ENCODE results near the gene GPR65. TPM values are rescaled to one million over a fixed set of nuclear protein-coding genes. Genes with fewer than 3 reads are reported as not detected.

Gene GPR65
- total and polyA plus RNA-seq, 10 of the 15 experiments (the other 5 are each of a cell fraction or from before 2014, with no cell fraction given): 4.4 to 14.7 (median 9.4) TPM

DNA sequence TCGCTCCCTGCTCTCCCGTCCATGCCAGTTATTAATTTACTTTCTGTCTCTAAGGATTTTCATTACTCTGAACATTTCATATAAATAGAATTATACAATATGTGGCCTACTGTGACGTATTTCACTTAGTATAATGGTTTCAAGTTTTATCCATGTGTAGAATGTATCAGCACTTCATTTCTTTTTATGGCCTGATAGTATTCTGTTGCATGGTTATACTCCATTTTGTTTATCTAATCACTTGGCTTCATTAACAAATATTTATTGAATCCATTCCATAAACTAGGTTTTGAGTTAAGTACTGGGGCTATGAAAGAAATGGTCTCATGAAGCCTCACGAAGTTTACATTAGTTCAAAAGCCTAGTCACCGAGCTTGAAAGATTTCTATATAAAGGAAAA, 7.6 kb downstream of the GPR65 start:
- RAD21 ChIA-PET (ENCODE audit: unreplicated experiment): interaction anchor here (0.6 to 1.7 kb wide), 5 partner anchors 20 to 177 kb away, joined by 3 to 11 read pairs (median 3); partner anchors contain the start of gene GALC
- CTCF ChIA-PET: interaction anchor here (0.6 to 6.9 kb wide), 13 partner anchors 14 to 1051 kb away, joined by 3 to 68 read pairs (median 5); partner anchors contain the start of gene GALC
- BruUV-seq (replicated peaks): no TSS peak
- intact Hi-C loops (cut with micrococcal nuclease; ENCODE audit: unreplicated experiment): loop anchor here (10.0 kb wide), 1 partner anchor 372 kb away; the partner anchor contains the start of gene SPATA7
- H4K20me1 ChIP-seq (ENCODE audit: control insufficient read depth, insufficient read depth): no peaks in the 10 kb centered on the region
- in situ Hi-C loops (cut with MboI): no loop called here
- H3K27me3 ChIP-seq (replicated peaks in 1 of 2; ENCODE audit: control insufficient read depth in 2 of 2, insufficient read depth in 2 of 2, low read length in 1 of 2): no peaks in the 10 kb centered on the region
- POLR2A ChIA-PET: interaction anchor here (0.6 to 1.0 kb wide), 6 partner anchors 15 to 112 kb away, joined by 3 to 7 read pairs (median 4); partner anchors contain the start of gene GALC
- FAIRE-seq: no peak
- H3K4me2 ChIP-seq (ENCODE audit: control insufficient read depth, insufficient read depth): no peak overlapping the region
- no peak overlapping the region for H2AFZ ChIP-seq (ENCODE audit: control insufficient read depth, low read depth, low read length)
- no peak for ATAC-seq
- no peak for DNase-seq (ENCODE audit: low read depth, low spot score)
- no peaks in the 10 kb centered on the region for H3K9me3 ChIP-seq (replicated peaks; ENCODE audit: control insufficient read depth, insufficient read depth, low read length)
- H3K4me1 ChIP-seq (ENCODE audit: control insufficient read depth, insufficient read depth, low read length): no peaks in the 10 kb centered on the region
- 87% methylated on average over 5 of the region's 5 CpGs for WGBS (ENCODE audit: insufficient coverage, insufficient replicate concordance, low lambda C conversion rate, missing lambda C conversion rate)
- H3K79me2 ChIP-seq (ENCODE audit: control insufficient read depth, insufficient read depth, low read length): peaks cover 24% of the 10 kb centered on the region
- H3K4me3 ChIP-seq: no peak overlapping the region
- no peak for TF ChIP-seq SP1 (IDR thresholded peaks at IDR 0.05; ENCODE audit: low read depth, low read length)
- no peak for TF ChIP-seq GATAD2B (conservative IDR thresholded peaks at IDR 0.05; ENCODE audit: low read depth)
- no peak for TF ChIP-seq HDAC2 (IDR thresholded peaks at IDR 0.05)
- TF ChIP-seq RAD21 (IDR thresholded peaks at IDR 0.05; ENCODE audit: insufficient read depth, low read depth, low read length): no peak
- TF ChIP-seq SIN3A (IDR thresholded peaks at IDR 0.05; ENCODE audit: low read depth, low read length): no peak
- H3K27ac ChIP-seq (ENCODE audit: control insufficient read depth, insufficient read depth): no peak overlapping the region
- no peaks in the 10 kb centered on the region; a peak in 1 of 4 replicates for H3K36me3 ChIP-seq (ENCODE audit: control insufficient read depth in 2 of 2, insufficient read depth in 2 of 2, low read length in 1 of 2)
- SMC1A ChIA-PET (ENCODE audit: uncharacterized antibody, unreplicated experiment): interaction anchor here (0.6 to 4.8 kb wide), 10 partner anchors 9 to 222 kb away, joined by 3 to 43 read pairs (median 4); no protein-coding TSS in a partner anchor
- H3K9ac ChIP-seq (ENCODE audit: control insufficient read depth, insufficient read depth, low read length): no peak overlapping the region

DNA sequence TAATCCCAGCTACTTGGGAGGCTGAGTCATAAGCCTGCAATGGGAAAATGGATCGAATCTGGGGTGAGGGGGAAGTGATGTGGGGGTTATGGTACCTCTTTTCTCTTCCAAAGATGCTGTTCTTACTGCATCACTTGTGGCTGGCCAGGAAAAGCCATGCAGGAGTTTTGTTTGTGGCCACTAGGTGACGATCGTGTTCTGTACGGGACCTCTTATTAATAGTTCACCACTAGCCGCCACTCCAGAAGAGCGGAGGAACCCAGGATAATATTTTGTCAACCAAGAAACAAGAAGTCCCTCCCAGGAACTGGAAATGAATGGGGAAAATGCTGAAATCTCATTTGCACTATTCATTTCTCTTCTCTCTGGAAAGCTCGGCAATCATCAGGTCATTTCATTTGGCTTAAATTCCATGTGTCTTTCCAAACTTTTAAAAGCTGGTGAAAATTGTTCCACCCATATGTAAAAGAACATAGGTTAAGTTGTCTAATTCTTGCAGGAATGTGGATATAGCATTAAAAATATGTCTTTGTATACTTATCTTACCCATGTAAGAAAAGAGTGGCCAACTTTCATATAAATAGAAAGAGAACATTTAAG, 8.9 kb downstream of the GPR65 start:
- Histone ChIP-seq H3K4me3 (no peak overlapping the region), H4K20me1 (ENCODE audit: control insufficient read depth, insufficient read depth) (no peaks in the 10 kb centered on the region), H3K9ac (ENCODE audit: control insufficient read depth, insufficient read depth, low read length) (no peak overlapping the region), H3K4me2 (ENCODE audit: control insufficient read depth, insufficient read depth) (no peak overlapping the region), H3K4me1 (ENCODE audit: control insufficient read depth, insufficient read depth, low read length) (no peaks in the 10 kb centered on the region), H3K27me3 (replicated peaks in 1 of 2; ENCODE audit: control insufficient read depth in 2 of 2, insufficient read depth in 2 of 2, low read length in 1 of 2) (no peaks in the 10 kb centered on the region), H3K79me2 (ENCODE audit: control insufficient read depth, insufficient read depth, low read length) (peaks cover 11% of the 10 kb centered on the region), H3K36me3 (ENCODE audit: control insufficient read depth in 2 of 2, insufficient read depth in 2 of 2, low read length in 1 of 2) (peaks cover 0 to 2% of the 10 kb centered on the region in 2 experiments; a peak in 2 of 4 replicates), H2AFZ (ENCODE audit: control insufficient read depth, low read depth, low read length) (no peak overlapping the region), H3K9me3 (replicated peaks; ENCODE audit: control insufficient read depth, insufficient read depth, low read length) (no peaks in the 10 kb centered on the region), H3K27ac (ENCODE audit: control insufficient read depth, insufficient read depth) (no peak overlapping the region)
- in situ Hi-C loops (cut with MboI) (no loop called here), intact Hi-C loops (cut with micrococcal nuclease; ENCODE audit: unreplicated experiment) (loop anchor here (1.0 to 10.0 kb wide), 2 partner anchors 154 to 371 kb away; partner anchors contain the start of gene SPATA7)
- ATAC-seq: peak; percentile 79
- BruUV-seq (replicated peaks): no TSS peak
- 31% methylated on average over 7 of the region's 7 CpGs for WGBS (ENCODE audit: insufficient coverage, insufficient replicate concordance, low lambda C conversion rate, missing lambda C conversion rate)
- peak; percentile 75 for FAIRE-seq
- RAD21 ChIA-PET (ENCODE audit: unreplicated experiment): interaction anchor here (0.6 to 2.7 kb wide), 17 partner anchors 8 to 367 kb away, joined by 3 to 16 read pairs (median 5); partner anchors contain the start of genes GALC and GPR65
- POLR2A ChIA-PET: interaction anchor here (1.5 kb wide), 1 partner anchor 19 kb away, joined by 5 read pairs; no protein-coding TSS in a partner anchor
- SMC1A ChIA-PET (ENCODE audit: uncharacterized antibody, unreplicated experiment): interaction anchor here (0.7 to 4.8 kb wide), 34 partner anchors 8 to 371 kb away, joined by 3 to 43 read pairs (median 4); partner anchors contain the start of genes GALC and GPR65
- DNase-seq (ENCODE audit: low read depth, low spot score): no peak
- CTCF ChIA-PET: interaction anchor here (0.7 to 6.9 kb wide), 43 partner anchors 8 to 854 kb away, joined by 3 to 68 read pairs (median 4); partner anchors contain the start of gene GPR65
- no peak for TF ChIP-seq PAX5 (IDR thresholded peaks at IDR 0.05; ENCODE audit: borderline replicate concordance, low read depth, low read length)
- no peak for TF ChIP-seq SIN3A (IDR thresholded peaks at IDR 0.05; ENCODE audit: low read depth, low read length)
- TF ChIP-seq, protein P1, sequence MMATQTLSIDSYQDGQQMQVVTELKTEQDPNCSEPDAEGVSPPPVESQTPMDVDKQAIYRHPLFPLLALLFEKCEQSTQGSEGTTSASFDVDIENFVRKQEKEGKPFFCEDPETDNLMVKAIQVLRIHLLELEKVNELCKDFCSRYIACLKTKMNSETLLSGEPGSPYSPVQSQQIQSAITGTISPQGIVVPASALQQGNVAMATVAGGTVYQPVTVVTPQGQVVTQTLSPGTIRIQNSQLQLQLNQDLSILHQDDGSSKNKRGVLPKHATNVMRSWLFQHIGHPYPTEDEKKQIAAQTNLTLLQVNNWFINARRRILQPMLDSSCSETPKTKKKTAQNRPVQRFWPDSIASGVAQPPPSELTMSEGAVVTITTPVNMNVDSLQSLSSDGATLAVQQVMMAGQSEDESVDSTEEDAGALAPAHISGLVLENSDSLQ (IDR thresholded peaks at IDR 0.05): 0 out of 2 replicates have a peak, but pooled peaks have one; percentile 30
- no peak for TF ChIP-seq ASH2L (IDR thresholded peaks at IDR 0.05; ENCODE audit: borderline replicate concordance, low read depth)
- no peak for TF ChIP-seq JUNB (IDR thresholded peaks at IDR 0.05)
- TF ChIP-seq ZSCAN29 (IDR thresholded peaks at IDR 0.05): no peak
- no peak for TF ChIP-seq IRF4 (IDR thresholded peaks at IDR 0.05; ENCODE audit: low read depth, low read length)
- TF ChIP-seq CBX3 (IDR thresholded peaks at IDR 0.05; ENCODE audit: borderline replicate concordance, low read depth): no peak

All from GM12878 (cell line).